T-helper 2 cell treated with Interferon-gamma antibody and Interleukin-4, amounts not matched to agents 100 ng/mL and 5 ng/mL, for 36 hours (primary cell): ENCODE measurements around the gene MYH6. TPM values are rescaled to one million over a fixed set of nuclear protein-coding genes. Genes with fewer than 3 reads are reported as not detected.
"Not testable (repeated sequence)": the region's sequence is repeated elsewhere in the genome, so short reads cannot be mapped to it uniquely, and the experiment has no call there.

Experiments
- intact Hi-C: fragments of 100-400 bp; cut with micrococcal nuclease; formaldehyde crosslinking; loops from one replicate; pipeline ENCODE4 v1.15.1; 2023
- total RNA-seq: library from RNA; stranded (reverse); gene quantifications from 2 replicates; pipeline ENCODE4 v1.2.3, GENCODE V29; 2022

The MYH6 gene
- total RNA-seq, 1 donor from 2014 or later, result not detected

DNA sequence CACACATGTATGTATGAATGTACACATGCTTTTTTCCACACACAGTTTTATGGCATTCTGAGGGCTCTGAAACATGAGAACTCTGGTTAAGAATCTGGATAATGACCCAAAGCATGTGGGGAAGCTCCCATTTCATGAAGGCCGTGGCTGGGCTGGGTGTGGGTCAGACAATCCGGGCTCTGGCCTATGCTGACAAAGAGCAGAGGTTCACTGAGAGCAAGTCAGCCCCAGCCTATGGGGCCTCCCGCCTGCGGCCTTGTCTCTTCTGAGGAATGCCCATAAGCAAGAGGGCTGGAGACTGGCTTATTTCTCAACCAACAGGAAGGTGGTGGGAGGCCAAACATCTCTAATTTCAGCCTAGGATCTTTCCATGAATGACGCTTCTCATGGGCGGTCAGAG lies 8.5 kb downstream of the MYH6 start:
- intact Hi-C loops, result no loop called here

DNA sequence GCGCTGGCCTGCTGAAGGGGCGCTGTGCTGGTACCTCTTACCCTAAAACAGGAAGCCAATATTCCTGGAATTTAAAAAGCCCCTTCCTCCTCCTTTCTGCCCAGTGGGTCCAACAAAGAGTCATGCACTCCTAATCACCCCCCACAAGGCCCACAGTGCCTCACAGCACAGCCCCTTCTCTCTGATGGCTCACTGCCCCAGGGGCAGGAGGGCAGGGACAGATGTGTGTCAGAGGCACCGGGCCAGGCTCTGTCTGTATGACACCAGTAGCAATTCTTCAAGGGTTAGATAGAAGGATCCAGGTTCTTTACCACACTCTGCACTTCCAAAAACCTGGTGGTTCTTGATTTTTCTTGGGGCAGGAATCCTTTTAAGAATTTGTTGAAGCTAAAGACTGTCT lies 8.9 kb downstream of the MYH6 start:
- intact Hi-C loops, result no loop called here

DNA sequence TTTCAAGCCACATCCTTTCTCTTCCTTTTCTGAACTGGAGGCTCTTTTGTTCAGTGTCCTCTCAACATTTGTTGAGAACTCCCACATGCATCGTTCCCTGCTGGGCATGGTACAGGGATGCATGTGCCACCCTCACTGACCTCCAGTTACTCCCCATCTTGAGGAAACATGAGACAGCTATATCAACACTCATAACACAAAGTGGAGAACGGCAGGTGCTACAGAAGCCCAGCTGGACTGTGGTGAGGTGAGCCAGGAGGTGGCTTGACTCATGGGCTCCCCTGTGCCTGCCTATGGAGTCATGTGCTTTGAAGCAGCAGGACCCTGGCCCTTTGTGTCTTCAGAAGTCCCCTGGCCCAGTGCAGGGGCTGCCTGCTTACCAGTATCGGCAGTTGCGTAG lies 9.7 kb downstream of the MYH6 start:
- intact Hi-C loops, result no loop called here

DNA sequence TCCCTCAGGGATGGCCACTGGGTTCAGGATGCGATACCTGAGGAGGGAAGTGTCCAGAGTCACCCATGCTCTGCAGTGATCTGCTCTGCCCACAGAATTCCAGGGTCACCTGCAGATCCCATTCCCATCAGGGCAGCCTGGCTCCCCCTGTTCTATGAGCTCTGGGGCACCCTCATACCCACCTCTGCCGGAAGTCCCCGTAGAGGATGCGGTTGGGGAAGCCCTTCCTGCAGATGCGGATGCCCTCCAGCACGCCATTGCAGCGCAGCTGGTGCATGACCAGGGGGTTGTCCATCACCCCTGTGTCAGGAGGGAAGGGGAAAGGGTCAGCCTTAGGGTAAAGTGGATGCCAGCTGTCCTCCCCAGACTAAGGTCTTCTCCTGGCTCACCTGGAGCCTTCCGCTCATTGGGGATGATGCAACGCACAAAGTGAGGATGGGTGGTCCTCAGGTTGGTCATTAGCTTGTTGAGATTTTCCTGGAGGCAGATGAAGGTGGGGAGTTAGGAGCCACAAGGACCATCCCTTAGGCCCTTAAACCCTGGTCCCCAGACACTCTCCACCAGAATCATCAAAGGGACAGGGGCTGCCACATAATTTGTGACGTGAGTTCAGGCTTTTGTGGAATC lies 11.2 kb downstream of the MYH6 start:
- intact Hi-C loops, result no loop called here

DNA sequence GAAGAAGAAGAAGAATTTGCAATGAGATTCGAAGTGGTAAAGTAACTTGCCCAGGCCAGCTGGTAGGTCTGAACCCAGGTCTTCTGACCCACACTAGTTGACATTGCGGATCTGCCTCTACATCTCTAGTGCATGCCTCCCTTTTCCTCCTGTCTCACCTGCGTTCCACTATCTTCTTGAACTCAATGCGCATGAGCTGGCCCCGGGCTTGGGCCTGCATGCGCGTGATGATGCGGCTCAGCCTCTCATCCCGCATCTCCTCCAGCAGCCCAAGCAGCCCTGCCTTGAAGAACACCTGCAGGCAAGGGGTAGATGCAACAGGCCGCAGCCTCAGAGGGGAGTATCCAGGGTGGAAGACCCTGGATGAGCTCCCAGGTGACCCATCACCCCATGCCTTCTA lies 11.9 kb downstream of the MYH6 start:
- intact Hi-C loops, result no loop called here

DNA sequence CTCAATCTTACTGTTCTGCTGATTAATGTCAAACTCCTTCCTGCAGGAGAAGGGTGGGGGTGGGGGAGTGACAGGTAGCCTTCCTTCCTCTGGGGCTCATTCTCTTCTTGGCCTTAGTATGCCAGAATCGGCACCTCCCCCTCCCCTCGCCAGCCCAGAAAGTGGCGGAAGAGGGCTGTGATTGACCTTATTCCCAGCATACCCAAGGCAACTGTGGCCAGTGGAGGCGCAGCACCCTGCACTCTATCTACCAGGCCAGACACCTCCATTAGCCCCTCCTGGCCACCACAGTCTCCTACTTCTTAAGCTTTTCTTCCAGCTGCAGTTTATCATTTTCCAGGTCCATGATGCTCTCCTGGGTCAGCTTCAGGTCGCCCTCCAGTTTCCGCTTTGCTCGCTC lies 15.5 kb downstream of the MYH6 start:
- intact Hi-C loops, result no loop called here

DNA sequence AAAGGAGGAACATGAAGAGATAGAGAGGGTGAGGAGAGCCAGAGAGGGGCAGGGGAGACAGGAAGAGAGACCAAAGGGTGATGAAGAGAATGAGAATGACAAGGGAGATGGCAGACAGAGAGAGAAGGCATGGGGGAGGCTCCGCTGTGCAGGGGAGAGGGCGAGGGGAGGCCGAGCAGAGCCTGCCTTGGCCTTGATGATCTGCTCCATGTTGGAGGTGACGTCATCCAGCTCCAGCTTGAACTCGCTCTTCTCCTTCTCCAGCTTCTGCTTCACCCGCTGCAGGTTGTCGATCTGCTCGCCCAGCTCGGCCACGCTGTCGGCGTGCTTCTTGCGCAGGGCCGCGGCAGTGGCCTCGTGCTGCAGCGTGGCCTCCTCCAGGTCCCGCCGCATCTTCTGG lies 18.2 kb downstream of the MYH6 start:
- intact Hi-C loops, result not testable (repeated sequence)

DNA sequence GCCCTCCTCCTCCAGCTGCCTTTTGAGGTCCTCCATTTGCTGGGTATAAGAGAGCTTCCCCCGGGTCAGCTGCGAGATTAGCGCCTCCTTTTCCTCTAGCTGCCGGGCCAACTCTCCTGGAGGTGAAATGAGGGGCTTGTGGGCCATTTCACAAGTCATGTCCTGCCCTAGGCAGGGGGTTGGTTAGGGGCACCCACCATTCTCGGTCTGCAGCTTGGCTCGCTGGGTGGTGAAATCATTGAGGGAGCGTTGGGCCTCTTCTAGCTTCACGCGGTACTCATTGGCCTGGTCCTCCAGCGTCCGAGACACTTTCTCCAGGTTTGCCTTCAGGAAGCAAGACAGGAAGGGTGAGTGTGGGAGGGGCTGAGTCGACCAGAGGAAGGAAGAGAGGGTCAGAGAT lies 18.7 kb downstream of the MYH6 start:
- intact Hi-C loops, result no loop called here

DNA sequence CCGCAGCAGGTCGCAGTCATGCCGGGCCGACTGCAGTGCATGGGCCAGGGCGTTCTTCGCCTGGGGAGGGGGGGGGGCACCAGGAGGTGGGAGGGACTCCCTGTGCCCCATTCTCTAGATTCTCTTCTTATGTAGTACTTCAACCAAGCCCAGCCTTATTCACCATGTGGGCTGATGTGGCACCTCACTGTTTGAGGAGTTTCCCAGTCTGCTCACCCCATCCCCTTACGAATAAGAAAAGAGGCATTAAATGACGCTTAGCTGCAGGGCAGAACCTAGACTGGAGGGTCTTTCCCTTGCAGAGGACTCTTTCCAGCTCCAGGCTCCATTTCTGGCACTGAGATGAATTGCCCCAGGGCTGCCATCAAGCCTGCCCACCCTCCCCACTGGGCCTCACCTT lies 19.1 kb downstream of the MYH6 start:
- intact Hi-C loops, result no loop called here

DNA sequence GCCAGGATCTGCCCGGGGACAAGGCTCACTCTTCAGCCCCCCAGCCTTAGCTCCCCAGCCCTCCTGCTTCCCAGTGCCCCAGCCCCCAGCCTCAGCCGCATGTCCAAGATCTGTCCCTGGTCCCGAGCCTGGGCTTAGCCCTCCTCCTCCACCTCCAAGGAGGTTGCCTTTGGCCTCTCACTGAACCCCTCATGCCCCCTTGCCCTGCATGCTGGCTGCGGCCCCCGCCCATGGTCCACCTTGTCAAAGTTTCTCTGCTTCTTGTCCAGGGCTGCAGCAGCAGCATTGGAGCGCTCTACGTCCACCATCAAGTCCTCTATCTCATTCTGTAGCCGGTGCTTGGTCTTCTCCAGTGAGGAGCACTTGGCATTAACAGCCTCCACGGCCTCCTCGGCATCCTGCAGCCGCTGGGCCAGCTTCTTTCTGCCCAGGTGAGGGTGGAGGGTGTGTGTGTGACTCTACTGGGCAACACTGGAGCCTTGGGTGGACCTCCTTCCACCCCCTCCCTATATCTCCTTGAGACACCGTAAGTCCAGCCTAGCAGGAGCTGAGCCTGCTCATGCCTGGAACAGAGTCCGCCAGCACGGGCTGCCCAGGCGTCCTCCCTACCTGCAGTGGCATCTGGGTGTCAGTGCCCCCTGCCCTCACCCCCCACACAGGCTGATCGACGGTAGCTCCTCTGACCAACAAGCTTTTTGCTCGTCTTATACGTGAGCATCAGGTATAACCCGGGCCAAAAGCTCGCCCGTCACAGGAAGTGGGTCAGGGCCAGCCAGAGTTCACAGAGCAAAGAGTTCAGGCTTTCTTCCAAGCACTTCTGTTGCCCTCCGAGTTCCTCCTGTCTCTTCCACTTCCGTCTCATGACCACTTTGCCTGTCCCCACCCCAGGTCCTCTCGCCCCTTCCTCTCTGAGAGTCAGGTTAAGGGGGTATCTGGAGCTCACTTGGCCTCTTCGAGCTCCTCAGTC lies 19.9 kb downstream of the MYH6 start:
- intact Hi-C loops, result no loop called here

DNA sequence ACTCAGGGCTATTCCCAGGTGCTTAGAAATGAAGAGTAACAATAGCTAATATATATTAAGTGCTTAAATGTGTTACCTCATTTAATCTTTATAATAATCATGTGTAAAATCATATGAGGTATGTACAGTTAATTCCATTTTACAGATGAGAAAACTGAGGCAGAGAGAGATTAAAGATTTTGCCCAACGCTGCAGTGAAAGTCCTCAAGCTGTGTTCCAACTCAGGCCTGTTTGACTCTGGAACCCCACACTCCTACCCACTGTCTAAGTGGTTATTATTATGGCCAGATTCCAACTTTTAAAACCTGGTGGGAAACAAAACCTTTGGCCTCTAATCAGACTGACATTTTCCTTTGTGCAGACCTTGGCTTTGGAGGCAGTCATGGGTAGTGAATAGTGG lies 21.1 kb downstream of the MYH6 start:
- intact Hi-C loops, result no loop called here

DNA sequence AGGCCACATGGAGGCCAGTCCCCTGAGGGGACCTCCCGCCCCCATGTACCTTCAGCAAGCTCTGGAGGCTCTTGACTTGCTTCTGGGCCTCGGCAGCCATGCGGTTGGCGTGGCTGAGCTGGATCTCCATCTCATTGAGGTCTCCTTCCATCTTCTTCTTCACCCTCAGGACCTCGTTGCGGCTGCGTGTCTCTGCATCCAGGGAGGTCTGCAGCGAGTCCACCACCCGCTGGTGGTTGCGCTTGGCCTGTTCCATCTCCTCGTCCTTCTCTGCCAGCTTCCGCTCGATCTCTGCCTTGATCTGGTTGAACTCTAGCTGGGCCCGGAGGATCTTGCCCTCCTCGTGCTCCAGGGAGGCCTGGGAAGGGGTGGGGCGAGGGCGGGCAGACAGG lies 21.8 kb downstream of the MYH6 start:
- intact Hi-C loops, result not testable (repeated sequence)

DNA sequence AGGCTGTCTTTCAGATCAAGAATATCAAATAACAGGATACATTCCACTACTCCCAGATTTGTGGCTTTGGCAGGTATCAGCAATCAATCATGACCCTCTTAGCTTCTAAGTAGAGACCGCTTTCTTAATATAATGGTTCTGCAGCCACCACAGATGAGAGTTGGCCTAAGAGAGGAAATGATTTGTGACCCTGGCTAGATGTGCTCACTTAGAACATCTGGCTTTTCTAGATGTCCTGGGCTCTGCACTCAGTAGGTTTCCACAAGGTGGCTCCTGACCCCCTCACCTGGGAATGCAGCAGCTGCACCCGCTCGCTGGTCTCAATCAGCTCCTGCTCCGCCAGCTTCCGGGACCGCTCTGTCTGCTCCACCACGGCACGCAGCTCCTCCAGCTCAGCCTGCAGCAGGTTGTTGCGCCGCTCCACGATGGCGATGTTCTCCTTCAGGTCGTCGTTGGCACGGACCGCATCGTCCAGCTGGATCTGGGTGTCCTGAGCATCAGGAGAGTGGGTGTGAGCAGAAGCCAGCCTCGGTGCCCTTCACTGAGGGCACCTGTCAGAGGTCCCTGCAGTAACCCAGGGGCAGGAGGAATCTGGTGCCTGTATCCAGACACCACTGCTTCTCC lies 22.3 kb downstream of the MYH6 start:
- intact Hi-C loops, result no loop called here

DNA sequence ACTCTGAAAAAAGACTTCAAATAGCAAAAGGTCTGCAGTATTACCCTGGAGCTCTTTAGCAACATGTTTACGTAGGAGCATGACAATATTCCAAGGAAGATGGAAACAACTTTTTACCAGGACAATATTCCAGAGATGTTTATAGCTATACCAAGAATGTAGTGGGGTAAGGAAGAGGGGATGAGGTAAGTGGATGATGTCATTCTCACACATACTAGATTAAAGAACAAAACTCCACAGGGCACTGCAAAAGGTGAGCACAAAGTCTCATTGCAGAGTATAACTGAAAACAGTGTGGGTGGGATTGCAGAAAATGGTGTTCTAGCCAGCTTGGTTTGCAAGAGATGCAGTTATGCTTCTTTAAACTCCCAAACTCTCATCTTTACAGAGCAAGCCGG lies 22.8 kb downstream of the MYH6 start:
- intact Hi-C loops, result no loop called here

DNA sequence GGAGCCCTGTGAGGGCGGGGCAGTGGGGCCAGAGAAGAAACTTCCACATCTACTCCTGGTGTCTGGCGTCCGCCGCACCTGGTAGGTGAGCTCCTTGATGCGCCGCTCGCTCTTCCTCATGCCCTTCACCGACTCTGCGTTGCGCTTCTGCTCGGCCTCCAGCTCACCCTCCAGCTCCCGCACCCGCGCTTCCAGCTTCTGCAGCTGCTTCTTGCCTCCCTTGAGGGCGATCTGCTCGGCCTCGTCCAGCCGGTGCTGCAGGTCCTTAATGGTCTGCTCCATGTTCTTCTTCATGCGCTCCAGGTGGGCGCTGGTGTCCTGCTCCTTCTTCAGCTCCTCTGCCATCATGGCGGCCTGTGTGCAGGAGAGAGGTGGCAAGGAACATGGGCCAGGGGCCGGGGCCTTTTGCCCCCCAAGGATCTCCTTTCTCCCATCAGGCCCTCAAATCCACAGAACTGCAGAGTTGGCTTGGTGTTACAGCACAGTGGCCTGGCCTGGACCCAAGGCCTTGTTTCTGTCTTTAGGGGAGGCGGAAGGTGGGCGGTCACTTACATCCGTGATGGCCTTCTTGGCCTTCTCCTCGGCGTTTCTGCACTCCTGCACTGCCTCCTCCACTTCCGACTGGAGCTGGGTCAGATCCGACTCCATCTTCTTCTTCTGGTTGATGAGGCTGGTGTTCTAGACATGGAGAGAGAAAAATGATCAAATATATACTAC lies 23.6 kb downstream of the MYH6 start:
- intact Hi-C loops, result no loop called here

DNA sequence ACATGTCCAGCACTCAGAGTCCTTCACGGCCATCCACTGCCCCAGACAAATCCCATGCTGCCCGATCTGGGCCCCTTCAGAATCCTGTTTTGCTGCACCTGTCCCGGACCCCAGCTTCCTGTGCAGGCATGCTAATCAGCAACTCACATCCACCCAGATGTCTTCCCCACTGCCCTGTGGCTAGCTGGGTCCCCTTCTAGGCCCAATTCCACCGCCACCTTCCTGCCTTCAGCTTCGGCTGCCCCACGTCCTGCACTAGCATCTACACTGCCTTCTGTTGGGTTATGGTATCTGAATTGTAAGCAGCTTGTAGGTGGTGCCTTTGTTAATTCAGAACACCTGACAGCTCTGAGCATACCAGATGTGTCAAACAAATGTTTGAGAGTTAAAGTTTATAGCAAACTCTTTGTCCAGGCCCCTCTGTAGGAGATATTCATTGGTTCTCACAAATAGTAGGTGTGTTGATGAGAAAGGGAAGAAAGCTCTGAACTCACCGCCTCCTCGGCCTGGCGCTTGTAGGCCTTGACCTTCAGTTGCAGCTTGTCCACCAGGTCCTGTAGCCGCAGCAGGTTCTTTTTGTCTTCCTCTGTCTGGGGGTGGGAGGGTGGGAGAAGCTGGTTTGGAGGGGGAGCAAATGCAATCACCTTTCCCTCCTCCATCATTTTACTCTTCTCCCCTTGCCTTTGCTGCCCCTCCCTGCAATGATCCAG lies 25.2 kb downstream of the MYH6 start:
- intact Hi-C loops, result no loop called here

DNA sequence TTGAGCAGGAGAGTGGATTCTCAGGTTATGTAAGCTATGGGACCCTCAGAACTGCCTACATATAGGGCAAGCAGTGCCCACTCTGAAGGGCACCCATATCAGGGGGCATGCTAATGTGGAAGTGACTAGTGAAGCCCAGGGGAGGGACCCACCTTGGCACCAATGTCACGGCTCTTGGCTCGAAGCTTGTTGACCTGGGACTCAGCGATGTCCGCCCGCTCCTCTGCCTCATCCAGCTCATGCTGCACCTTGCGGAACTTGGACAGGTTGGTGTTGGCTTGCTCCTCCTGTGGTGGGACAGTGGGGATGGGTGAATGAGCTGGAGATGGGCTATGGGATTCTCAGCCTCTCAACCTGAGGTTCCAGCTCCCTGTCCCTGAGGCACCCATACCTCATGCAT lies 25.8 kb downstream of the MYH6 start:
- intact Hi-C loops, result no loop called here

DNA sequence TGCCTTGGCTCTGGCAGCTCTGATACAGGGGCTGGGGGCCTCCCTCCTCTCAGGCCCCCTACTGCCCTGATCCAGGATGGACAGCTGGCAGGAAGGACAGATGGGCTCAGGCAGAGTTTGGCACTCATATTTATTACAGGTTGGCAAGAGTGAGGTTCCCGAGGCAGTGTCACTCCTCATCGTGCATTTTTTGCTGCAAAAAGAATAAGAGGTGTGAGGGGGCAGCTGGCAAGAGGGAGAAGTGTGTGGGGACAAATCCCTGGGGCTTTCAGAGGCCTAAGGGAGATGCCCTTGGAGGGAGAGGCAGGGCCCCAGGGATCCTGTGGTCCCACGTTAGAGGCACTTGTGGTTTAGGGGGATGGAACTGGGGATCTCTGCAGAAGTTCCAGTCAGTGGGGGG lies 26.2 kb downstream of the MYH6 start:
- intact Hi-C loops, result no loop called here

DNA sequence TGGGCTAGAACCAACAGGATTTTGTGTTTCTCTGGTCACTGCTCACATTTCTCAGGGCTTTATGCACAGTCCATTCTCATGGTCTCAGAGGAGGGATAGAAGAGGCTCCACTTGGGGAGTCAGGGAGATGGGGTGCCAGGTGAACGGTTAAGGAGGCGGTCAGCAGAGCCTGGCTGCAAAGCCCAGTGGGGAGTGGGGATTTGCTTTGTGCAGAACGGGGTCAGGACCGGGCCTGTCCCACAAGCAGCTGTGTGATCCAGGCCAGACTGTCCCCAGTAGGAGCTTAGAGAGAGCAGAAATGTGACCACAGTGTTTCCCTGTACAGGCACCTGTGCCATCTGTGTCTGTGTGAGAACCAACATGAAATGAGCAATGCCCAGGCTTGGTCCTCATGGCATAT lies 27.1 kb downstream of the MYH6 start:
- intact Hi-C loops, result loop anchor here (1.0 kb wide), 3 partner anchors 53 to 261 kb away; no protein-coding TSS in a partner anchor

DNA sequence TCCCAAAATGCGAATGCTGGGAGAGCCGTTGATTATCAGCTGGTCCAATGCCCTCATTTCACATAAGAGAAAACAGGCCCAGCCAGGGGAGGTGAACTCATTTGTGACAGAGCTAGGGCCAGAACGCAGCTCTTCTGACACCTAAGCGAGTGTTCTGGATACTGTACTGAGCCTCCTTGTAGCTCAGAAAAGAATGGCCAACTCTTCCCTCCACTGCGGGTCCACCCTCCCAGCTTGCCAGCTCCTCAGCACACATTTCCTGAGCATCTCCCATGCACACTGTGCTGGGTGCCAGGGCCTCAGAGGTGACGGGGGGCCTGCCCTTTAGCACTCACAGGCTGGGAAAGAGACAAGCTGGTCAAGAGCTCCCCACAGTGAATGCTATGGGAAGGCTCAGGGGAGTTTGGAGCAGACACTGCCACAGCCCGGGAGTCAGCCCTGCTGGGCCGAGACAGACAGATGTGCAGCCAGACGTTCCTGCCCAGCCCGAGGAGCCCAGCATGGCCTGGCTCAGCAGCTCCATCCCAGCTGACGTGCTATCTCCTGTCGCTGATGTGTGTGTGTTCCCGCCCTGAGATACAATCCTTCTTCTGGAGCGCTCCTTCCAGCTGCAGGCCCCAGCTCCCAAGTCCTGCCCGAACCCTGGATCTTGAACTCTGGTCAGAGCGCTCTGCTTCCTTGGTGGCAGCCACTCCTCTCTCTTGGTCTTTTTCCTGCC lies 27.7 kb downstream of the MYH6 start:
- intact Hi-C loops, result loop anchor here (1.0 kb wide), 3 partner anchors 52 to 260 kb away; no protein-coding TSS in a partner anchor
